Prostate gland (tissue), 2 donors: ENCODE measurements around the gene BST1.

Source experiments
- CTCF ChIP-seq, 4 experiments: fragments of 200-600 bp in 2 of 4; fragments of 450-650 bp in 2 of 4; sonication (generic) in 2 of 4; IDR thresholded peaks; 1 replicate in 3 of 4; 2 replicates in 1 of 4; pipeline ENCODE4 v1.5.1; 2016 to 2019; ENCODE audit warnings: antibody characterized with exemption in 4 of 4, mild to moderate bottlenecking in 2 of 4, moderate library complexity in 2 of 4
- POLR2A ChIP-seq: fragments of 450-650 bp; IDR thresholded peaks from one replicate; pipeline ENCODE4 v1.6.1; 2016; ENCODE audit warnings: antibody characterized with exemption, mild to moderate bottlenecking
- POLR2AphosphoS5 ChIP-seq: sonication (generic); formaldehyde crosslinking; IDR thresholded peaks from one replicate; pipeline ENCODE4 v1.6.1; 2017; ENCODE audit warnings: antibody characterized with exemption

DNA sequence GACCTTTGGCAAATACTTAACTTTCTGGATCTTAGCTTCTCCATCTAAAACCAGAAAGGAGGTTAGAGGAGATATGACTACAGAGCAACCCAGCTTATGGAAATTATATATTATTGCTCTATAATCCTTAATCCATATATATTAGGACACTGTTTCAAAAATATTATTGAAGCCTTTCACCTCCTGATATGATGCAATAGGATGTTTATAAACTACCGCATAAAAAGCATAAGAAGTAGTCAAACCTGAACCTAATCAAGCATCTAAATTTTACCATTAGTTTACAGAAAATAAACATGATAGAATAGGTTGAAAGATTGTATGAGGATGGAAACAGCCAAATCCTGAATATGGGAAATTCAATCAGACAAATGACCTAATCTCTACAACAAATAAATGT, 26.8 kb upstream of the BST1 start:
- TF ChIP-seq POLR2A (no peak), CTCF (IDR thresholded peaks at IDR 0.05) (no peak), POLR2AphosphoS5 (no peak)
